HG03469 (cell line): ENCODE results near the gene ARHGEF11.

Experiments
- ATAC-seq: cut with Tn5 transposase; IDR thresholded peaks from one replicate; pipeline ENCODE4 v1.9.1; 2021; ENCODE audit warnings: mild to moderate bottlenecking, moderate library complexity, moderate number of reproducible peaks; ENCODE audit not compliant: unreplicated experiment

The ARHGEF11 gene

DNA sequence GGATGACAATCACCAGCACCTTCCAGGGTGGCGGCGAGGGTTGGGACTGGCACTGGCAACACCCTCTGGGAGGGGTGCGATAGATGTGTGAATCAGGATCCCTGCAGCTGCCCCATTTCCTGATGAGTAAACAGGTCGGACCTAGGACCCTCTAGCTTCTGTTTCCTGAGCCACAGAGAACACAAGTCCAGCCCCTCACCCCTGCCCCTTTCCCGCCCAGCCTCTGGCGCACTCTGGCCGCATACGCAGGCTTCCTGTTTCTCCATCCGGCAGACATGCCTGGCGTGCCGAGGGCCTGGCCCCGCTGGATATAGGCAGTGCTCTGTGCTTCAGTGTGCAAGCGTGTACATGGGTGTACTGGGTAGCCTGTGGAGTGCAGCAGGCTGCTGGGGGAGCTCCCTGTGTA lies 147.4 kb downstream of the ARHGEF11 start:
- ATAC-seq, result no peak

DNA sequence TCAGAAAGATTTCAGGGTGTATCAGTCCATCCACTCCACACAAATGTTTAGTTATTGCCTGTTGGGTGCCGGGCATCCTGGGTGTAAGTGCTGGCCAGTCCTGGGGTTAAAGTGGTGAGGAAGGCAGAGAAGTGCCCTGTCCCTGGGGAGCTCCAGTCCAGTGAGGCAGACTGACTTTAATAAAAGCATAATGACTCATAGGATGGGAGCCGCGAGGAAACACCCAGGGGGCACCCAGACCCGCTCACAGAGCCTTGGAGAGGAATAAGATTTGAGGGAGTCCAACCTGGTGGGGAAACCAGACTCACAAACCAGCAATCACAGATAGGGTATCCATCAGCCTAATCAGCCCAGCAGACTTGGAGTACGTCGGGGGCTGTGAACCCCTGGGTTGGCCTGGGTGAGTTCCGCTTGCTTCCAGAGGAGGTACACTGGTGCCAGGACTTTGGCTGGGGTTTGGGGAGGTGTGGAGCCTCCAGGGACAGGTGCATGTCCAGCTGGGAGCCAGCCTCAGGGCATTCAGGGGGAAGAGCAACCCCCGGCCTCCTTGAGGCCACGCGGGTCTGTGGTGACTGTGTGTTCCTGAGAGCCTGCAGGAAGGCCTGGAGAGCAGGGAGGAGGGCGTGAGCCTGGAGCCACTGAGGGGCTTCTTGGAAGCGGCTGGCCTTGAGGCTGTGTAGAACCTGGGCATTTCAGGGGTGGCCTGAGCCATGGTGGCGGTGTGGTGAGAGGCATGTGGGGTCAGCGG lies 148.3 kb downstream of the ARHGEF11 start:
- no peak for ATAC-seq

DNA sequence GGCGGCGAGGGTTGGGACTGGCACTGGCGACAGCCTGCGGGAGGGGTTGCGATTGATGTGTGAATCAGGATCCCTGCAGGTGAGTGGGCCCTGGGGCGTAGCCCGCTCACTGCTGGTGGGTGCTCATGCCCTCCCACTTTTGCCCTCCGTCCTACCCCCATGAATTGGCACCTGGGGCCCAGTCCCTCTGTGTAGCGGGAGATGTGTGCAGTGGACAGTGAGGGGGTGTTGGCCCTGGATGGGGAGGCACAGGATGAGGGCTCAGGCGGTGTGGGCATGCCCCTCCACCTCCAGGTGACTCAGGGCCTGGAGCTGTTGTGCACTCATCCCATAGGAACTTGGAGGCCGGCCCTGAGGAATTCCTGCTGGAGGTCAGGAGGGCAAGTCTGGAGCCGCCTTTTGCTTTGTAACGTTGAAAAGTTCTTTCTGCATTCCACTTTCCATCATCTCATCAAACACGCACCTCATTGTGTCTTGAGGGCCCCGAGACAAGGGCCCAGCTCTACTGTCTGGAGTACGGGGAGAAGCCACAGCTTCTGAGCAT lies 149.0 kb downstream of the ARHGEF11 start:
- no peak for ATAC-seq

DNA sequence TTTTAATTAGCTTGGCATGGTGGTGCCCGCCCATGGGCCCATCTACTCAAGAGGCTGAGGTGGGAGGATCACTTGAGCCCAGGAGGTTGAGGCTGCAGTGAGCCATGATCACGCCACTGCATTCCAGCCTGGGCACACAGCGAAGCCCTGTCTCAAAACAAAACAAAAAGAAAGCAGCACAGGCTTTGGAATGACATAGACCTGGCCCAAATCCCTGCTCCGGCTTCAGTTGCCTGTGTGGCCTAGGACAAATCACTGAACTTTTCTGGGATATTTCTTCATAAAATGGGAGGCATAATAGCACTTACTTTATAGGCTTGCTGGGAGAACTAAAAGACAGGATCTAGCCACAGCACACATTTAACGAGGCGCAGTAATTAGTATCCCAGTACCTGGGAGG lies 149.6 kb downstream of the ARHGEF11 start:
- ATAC-seq, result no peak

DNA sequence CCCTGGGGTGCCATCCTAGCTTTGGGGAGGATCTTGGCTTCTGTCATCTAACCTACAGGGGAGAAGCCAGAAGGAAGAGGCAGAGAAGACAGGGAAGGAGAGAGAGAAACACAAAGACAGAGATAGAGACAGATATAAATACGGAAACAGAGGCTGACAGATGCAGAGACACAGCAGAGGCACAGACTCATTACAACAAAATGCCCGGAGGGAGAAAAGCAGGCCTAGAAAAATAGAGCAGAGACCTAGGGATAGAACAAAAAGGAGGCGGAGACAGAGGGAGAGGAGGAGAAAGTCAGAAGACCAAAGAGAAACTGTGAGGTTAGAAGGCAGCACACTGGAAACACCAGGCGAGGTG lies 150.1 kb downstream of the ARHGEF11 start:
- no peak for ATAC-seq

DNA sequence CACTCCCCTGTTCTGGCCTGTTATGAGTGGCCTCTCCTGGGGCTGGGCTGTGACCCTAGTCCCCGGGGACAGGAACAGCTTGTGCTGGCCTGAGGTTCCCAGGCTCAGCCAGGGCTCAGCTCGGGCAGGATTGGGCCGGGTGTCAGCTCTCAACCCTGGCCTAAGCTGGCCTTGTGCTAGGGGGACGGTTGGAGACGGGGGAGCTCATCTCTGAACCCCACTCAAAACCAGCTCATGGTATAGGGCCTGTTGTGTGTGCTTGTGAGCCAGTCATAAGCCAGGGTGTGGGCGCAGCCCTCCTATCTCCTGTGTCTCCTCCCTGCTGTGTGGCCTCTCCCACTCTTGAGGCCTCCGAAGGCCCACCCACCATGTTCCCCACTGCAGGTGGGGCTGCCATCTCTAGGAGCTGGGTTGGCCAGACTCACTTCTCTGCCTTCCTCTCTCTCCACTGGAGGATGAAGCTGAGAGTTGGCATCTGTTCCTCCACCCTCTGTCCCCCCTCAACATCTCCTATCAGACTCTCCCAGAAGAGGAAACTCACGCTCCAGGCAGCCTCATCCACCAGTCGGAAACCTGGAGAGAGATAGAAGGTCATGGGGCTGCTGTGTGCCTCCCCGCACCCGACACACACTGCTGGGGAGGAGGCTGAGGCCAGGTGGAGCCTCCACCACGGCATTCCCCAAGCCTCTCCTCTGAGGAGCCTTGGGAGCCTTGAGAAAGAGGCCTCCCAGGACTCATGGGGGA lies 150.7 kb downstream of the ARHGEF11 start:
- ATAC-seq, result no peak

DNA sequence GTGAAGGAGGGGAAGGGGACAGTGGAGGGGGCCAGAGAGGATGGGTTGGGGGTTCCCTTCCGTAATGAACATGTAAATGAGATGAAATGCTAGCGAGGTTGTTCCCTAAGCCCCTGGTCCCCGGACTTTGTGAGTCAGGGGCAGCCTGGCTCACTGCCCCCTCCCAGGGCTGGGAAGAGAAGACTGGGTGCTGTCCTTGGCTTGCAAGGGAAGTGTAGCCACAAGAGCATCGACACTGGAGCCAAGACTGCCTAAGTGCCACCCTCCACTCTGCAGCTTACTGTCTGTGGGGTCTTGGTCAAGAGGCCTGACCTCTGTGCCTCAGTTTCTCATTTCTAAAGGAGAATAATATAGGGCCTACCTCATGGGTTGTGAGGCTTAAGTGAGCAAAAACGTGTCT lies 151.5 kb downstream of the ARHGEF11 start:
- ATAC-seq, result no peak

DNA sequence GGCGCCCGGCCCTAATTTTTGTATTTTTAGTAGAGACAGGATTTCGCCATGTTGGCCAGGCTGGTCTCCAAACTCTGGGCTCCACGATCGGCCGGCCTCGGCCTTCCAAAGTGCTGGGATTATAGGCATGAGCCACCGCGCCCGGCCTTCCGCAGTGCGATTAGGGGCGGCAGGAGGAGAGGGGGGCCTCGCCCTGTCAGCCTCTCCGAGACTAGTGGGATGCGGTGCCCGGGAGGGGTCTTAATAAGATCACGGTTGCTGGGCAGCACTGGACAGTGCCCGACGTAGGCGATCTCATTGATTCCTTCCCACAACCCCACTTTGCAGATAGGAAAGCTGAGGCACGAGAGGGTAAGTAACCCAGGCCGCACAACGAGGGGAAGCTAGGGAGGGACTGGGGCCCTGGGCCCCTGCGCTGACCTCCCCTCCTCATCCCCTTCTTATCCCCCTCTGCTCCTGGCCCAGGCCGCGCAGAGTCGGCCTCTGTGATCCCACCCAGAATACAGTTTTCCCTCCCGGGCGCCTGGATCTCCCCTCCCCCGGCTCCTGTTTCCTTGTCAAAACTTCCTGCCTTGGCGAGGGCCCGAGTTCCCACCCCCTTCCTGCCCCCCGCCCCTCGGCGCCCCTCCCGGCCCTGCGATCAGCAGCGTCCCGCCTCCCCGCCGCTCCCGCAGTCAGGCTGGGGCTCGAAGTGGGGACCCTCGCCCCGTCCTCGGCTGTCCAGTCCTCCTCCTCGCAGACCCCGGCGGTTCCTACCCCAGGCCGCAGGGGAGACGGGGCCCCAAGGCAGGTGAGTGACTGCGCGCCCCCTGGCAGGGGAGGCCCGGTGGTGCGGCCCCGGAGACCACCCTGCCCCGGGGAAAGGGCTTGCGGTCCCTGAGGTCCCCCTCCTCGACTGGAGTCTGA lies 152.2 kb downstream of the ARHGEF11 start, which contains the start of gene PEAR1:
Gene PEAR1 (plus strand): TSS at position 671 of the 906 bp plus-strand sequence. CDS start 10,209 bp downstream, outside the sequence.
- no peak for ATAC-seq

DNA sequence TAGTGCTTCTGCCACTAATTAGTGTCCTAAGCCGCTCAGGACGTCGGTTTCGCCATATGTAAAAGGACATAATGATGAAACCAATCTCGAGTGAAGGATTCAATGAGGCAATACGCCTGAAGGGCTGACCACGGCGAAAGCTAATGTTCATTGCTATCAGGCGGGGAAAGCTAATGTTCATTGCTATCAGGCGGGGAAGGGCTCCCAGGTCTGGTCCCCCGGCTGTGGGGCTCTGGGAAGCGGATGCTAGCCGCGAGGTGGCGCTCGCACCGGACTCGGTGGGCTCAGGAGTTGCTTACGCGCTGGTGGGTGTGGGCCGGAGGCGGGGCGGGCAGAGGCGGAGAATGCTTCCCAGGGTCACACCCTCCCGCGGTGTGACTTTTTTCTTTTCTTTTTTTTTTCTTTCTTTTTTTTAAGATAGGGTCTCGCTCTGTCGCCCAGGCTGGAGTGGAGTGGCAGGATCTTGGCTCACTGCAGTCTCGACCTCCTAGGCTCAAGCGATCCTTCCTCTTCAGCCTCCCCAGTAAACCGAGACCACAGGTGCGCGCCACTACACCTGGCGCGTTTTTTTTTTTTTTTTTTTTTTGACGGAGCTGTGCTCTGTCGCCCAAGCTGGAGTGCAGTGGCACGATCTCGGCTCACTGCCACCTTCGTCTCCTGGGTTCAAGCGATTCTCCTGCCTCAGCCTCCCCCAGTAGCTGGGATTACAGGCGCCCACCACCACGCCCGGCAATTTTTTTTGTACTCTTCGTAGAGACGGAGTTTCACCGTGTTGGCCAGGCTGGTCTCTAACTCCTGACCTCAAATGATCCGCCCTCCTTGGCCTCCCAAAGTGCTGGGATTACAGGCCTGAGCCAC lies 153.1 kb downstream of the ARHGEF11 start:
- no peak for ATAC-seq

DNA sequence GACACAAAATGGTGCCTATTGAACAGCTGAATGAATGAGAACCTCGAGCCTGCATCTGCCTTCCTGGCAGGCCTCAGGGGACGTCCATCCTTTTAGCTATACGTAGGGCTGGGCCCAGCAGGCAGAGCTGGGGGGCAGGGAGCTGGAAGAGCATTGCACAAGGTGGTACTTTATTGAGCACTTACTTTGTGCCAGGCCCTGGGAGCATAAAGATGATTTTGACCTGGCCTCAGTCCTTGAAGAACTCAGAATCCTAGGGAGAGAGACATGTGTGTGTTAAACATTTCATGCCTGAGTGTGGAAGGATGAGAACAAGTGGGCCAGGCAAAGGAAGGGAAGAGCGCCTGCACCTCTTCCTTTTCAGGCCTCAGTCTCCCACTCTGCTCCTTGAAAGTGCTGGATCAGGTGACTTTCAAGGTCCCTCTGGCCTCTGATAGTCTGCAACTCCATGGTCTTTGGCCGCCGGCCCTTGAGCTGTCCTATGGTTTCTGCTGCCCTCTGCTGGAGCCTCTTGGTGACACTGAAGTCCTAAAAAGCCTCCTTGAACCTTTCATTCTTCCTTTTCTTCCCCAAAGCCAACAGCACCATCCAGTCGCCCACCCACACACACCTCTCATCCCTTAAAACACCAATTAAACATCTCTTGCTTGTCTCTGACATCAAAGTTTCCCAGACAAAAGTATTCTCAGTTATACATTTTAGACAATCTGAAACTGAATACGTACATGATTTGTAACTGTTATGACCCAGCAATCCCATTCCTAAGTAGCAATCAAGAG lies 155.6 kb downstream of the ARHGEF11 start:
- no peak for ATAC-seq

DNA sequence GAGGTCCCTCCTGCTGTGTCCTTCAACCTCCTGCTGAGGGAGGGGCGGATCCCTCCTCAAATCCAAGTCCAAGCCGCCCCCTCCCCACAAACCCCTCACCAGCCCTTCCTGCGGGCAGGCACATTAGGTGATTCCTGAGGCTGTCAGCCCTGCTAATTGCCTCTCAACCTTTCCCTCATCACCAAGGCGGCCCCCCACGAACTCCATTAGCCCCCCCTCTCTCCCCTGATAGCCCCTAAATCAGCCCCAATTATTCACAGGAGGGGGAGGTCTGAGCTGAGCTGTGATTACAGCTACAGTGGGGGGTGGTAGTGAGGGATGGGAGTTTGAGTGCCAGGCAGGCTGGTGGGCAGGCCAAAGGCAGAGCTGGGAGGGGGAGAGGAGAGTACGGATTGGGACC lies 157.8 kb downstream of the ARHGEF11 start:
- ATAC-seq, result no peak

DNA sequence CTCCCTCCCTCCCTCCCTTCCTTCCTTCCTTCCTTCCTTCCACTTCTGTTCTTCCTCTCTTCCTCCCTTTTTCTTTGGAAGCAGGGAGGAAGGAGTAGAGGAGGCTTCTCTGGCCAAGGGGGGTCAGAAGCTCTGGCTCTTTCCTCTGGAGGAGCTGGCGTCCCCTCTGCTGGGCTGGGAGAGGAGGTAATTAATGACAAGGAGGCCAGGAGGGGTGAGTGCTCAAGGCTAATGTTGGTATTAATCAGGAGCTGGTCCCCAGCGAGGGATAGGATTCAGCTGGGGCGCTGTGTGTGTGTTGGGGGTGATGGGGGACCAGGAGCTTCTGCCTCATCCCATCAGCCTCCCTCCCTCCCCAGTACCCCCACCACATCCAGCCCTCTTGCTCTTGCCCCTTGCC lies 158.2 kb downstream of the ARHGEF11 start:
- ATAC-seq, result no peak

DNA sequence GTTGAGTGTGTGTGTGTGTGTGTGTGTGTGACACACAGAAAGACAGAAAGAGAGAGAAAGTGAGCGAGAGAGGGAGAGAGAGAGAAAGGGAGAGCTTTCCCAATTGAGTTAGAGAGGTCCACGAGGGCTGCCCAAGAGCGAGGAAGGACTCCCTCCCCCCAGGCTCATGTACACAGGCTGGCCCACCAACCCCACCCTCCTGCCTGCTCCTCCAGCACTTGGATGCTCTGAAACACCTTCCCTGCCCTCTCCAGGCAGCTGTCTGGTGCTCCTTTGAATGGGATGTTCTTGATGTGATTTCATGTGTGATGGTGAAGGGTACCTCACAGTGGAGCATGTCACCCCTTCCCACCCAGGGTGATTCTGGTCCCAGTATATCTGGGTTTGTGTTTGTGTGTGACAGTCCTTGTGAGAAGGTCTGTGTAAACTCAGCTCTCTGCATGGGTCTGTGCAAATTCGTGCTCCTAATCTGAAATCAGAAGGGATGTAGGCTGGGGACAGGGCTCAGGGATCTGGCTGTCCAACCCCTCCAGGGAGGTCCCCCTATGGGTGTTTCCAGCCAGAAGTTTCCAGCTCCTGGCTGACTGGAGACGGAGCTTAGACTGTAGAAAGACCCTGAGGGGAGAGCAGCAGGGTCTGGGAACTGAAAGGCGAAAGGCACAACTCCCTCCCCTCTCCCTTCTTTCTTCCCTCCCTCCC lies 158.8 kb downstream of the ARHGEF11 start:
- no peak for ATAC-seq

DNA sequence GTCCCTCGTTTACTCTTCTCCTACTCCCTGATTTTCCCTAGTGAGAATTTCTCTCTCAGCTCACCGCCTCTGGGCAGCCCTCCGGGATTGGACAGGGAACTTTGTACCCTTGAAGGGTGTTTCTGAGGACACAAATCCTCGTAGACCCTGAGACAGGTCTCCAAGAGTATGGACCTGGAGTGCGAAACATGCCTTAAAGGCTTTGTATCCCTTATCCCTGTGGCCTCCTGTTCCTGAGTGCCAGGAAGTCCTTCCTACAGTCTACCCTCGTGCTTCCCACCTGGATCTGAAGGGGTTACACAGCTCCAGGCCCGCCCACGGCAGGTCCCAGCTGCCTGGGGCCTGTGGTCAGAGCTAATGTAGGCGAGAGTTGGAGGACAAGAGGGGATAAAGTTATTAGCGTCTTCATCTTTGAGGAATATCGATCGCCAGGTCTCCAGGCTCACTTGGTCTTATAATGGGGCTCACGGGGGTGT lies 159.6 kb downstream of the ARHGEF11 start:
- no peak for ATAC-seq

DNA sequence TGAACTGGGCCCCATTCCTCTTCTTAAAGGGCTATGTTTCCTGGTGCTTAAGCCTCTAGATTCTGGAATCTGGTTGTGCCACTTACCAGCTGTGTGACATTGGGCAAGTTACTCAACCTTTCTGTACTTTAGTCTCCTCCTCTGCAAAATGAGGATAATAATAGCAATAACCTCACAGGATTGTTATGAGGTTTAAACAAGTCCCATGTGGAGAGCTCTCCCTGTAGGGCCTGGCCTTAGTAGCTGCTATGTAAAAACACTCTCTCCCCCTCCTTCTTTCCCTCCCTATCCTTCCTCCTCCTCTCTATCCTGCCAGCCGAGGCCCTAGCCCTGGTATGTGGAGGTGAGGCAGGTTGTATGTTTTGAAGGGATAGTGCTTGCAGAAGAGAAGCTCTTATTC lies 160.2 kb downstream of the ARHGEF11 start:
- ATAC-seq, result no peak
